Measurements from ENCODE around the gene TNMD.
"Not testable (repeated sequence)": the region's sequence is repeated elsewhere in the genome, so short reads cannot be mapped to it uniquely, and the experiment has no call there.

Gene TNMD

DNA sequence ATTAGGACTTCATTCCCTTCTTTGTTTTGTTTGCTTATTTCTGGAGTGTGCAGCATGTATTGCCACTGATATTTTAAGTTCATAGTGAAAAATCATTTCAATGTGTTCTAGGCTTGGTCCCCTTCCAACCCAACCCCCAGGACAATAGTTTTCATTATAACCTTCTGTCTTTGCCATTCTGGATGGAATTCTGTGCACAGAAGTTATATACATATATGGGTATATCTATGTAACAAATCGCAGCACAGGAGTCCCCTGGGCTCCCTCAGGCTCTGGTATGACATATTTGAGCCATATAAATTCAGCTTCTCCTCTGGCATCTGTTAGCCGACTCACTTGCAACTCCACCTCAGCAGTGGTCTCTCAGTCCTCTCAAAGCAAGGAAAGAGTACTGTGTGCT, at the start of gene TNMD:
TNMD (plus strand) TSS at position 326 of the 400 bp plus-strand sequence. CDS start 83 bp downstream, outside the sequence.
- DNase-seq (ENCODE audit: low read depth in 2 of 2), result no peak

DNA sequence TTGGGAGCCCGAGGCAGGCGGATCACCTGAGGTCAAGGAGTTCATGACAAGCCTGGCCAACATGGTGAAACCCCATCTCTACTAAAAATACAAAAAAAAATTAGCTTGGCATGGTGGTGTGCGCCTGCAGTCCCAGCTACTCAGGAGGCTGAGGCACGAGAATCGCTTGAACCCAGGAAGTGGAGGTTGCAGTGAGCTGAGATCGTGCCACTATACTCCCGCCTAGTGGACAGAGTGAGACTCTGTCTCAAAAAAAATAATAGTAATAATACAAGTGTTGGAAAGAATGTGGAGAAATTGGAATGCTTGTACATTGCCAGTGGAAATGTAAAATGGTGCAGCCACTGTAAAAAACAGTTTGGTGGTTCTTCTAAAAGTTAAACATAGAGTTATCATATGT, 19.2 kb upstream of the TNMD start:
- not testable (repeated sequence) for DNase-seq (ENCODE audit: low read depth in 2 of 2)

DNA sequence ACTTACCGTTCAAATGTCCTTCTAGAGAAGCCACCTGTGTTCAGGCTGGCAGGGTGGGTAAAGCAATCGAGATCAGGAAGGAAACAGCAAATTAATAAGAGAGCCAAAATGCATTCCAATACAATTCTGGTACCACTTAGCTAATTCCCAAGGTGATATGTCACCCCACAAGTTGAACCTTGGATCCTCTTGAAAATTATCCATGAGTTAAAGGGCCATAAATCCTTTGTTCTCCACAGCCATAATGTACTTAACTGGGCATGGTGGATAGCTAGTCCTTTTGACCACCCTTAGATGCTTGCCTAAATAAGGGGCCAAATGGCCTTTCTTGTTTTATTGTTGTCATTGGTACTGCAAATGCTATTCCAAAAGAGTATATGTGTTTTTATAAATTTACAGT, 2.0 kb downstream of the TNMD start:
- no peak for DNase-seq (ENCODE audit: low read depth in 2 of 2)

DNA sequence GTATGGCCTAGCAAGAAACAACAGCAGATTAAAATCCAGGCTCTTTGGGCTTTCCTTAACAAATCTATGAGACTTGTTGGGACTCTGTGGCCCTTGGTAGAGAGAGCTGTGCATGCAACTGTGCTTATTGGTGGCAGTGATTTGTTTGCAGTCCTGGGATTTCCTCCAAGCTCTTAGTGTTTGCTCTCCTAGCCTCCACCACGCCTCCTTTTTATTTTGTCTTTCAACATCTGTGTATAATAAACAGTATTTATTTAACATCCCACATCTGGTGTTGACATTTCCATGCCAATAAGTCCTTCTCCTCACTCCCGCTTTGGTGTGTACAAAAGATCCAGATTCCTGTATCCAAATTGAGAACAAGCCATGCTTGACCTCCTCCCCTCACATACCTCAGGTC, 3.1 kb downstream of the TNMD start:
- no peak for DNase-seq (ENCODE audit: low read depth in 2 of 2)

DNA sequence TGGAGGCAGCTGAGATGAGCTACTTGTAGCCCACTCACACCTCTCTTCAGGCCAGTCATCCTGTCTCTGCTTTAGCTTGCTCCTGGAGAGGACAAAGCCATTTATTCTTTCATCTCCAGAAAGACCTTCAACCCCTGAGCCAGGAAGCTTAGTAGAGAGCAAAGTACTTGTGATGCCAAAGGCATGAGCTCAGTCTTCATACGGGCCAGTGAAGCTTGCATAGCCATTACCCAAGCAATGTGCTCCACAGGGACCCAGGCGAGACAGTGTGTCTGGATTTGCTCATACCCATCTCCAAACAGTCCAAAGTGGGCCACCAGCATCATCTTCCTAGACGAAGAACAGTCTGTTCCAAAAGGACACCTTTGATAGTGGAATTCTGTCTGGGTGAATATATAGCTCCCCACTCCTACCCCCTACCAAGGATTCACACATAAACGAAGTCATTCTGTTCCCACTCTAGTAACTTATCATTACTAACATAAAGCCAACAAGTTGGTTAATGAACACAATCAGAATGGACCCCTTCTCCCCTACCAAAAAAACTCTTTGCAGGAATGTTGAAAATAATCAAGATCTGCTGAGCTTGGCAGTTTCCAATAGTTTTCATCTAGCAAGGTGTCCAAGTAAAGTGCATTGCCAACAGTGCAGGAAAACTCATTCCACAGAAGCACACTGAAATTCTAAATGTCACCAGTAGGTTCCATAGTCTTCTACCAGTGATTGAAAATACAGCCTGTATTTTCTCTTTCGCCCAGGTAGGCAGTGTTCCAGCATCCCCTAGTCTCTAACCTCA, 6.7 kb downstream of the TNMD start:
- no peak for DNase-seq (ENCODE audit: low read depth in 2 of 2)

DNA sequence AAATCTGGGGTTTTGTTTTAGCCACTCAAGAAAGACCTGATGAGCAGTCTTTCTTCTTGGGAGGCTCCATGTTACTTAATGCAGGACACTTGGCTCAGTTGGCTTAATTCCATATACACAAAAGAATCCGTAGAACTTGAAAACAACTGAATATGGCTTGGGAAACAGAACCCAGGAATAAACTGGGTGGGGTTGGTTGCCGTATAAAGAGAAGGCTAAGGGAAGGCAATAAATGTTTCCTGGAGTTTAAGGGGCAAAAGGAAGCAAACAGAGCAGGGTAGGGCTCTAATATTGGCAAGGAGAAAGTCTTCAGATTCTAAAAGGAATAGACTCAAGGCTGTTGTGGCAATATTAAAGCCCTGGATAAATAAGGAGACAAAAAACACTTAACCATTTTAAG, 8.4 kb downstream of the TNMD start:
- no peak for DNase-seq (ENCODE audit: low read depth in 2 of 2)

DNA sequence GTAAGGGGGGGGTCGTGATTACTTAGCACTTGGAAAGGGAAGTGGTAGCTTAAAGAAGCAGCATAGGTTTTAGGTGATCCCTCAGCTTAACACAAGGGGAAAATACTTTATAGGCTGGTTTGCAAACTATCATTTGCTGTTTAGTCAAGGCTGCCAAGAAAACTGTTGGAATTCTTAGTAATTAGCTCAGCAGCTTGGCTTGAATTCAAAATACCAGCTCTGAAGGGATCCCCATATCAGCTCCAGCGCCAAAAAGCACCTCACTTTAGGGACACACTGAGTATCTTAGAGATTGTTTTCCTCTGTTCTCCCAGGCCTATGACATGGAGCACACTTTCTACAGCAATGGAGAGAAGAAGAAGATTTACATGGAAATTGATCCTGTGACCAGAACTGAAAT, 8.8 kb downstream of the TNMD start:
- no peak for DNase-seq (ENCODE audit: low read depth in 2 of 2)

DNA sequence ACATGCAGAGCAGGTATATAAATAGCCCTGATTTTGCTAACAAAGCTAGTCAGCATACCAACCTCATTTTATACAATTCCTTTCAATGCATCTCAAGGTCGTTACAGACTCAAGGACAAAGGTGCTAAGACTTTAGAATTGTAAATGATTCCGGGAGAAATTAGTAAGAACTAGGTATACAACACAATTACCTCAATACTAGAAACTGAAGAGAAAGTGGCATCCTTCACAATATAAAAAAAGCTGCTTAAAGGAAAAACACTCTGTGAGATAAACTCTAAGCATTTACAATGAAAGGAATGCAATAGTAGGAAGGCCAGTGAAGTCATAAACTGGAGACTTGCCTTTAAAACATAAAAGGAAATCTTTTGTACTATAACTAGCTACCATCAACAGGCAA, 11.9 kb downstream of the TNMD start:
- no peak for DNase-seq (ENCODE audit: low read depth in 2 of 2)

DNA sequence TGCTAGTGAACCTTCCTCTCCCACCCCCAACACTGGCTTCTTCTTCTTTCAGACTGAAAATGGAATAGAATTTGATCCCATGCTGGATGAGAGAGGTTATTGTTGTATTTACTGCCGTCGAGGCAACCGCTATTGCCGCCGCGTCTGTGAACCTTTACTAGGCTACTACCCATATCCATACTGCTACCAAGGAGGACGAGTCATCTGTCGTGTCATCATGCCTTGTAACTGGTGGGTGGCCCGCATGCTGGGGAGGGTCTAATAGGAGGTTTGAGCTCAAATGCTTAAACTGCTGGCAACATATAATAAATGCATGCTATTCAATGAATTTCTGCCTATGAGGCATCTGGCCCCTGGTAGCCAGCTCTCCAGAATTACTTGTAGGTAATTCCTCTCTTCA, 14.7 kb downstream of the TNMD start:
- DNase-seq (ENCODE audit: low read depth in 2 of 2), result no peak

DNA sequence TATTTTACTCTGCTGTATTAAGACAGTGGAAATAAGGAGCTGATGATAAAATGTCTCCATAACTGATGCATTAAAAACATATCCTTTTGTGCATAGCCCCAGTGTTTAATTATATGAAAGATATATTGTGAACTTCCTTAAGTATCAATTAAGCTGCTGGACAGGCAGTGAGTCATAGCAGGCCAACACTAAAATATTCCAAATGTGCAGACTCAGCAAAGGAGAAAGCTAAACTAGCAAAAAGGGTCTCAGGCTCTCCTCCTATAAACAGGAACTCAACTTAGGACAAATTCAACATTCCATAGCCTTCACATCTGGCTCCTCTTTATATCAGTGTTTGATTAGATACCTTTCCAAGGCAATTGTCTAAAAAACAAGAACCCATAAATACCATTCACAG, 15.6 kb downstream of the TNMD start:
- no peak for DNase-seq (ENCODE audit: low read depth in 2 of 2)

DNA sequence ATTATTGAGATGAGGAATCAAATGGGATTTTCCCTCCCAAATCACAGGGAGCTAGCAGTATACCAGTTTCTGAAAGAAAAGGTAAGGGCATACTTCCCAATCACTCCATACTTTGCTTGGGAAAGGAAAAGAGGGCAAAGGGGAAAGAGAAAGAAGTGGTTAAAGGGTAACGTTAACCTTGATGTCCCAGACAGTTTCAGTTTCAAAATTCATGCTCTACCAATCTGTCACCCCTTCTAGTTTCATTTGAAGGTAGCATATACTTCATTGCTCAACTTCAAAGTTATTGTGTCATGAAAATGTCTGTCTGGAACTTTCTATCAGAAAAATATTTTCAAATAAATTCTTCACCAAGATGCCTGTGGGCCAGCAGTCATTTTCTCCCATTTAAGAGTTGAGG, 16.0 kb downstream of the TNMD start:
- no peak for DNase-seq (ENCODE audit: low read depth in 2 of 2)

DNA sequence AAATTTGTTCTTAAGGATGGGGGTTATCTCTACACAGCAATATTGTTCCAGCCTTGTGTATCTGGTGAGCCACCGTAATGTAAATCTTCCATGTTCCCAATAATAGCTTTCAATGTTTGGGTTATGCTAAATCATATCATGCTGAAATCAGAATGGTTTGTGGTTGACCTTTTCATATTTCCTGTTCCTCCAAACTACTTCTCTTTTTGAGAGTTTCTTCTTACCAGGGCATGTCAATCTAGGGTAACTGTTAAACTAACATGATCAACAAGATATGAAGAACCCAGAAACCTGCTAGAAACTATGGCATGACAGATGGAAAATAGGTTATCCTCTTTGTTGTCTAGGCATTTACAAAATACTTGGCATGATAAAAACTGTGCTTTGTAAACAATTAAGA, 22.0 kb downstream of the TNMD start:
- DNase-seq (ENCODE audit: low read depth in 2 of 2), result no peak

DNA sequence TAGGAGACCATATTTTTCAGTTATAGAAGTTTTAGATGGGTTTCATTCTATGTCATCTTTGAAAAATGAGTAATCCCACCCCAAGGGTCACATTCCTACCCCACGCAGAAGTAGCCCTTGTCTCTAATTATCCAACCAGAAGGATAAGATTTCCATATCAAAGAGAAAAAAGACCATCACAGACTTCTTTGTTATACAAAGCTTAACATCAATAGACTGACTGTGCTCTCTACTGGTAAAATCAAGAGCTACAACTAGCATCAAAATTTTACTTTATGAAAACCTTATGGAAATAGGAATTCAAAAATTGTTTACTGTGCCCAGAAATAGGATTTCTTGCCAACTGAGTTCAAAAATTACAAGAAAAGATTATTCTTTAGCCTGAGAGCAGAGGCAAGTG, 24.9 kb downstream of the TNMD start:
- no peak for DNase-seq (ENCODE audit: low read depth in 2 of 2)

DNA sequence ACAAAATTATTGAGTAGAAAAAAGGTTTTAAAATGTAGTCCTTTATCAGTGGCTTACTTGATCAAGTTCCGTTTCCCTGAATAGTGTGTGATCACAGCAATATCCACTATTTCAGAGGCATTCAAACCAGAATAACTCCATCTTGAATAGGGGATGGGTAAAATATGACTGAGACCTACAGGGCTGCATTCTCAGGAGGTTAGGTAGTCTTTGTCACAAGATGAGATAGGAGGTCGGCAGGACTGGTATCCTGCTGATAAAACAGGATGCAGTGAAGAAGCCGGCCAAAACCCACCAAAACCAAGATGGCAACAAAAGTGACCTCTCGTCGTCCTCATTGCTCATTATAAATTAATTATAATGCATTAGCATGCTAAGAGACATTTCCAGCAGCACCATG, 27.2 kb downstream of the TNMD start:
- no peak for DNase-seq (ENCODE audit: low read depth in 2 of 2)

DNA sequence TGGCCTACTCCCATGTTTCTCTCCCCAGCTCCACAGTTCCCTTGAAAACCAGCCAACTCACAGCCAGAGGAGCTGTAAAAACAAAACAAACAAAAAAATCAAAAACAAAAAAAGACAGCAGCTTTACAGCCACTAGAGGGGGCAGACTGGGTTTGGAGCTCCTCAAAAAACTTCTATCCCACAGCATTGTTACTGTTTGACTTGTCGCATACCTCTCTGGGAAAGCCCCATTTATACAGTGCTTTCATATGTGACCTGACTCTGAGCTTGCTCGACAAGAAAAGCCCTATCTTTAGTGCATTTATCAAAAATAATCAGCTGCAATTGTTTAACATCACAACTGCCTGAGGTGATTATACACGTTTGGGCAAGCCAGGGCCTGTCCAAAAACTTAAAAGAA, 30.3 kb downstream of the TNMD start:
- no peak for DNase-seq (ENCODE audit: low read depth in 2 of 2)

DNA sequence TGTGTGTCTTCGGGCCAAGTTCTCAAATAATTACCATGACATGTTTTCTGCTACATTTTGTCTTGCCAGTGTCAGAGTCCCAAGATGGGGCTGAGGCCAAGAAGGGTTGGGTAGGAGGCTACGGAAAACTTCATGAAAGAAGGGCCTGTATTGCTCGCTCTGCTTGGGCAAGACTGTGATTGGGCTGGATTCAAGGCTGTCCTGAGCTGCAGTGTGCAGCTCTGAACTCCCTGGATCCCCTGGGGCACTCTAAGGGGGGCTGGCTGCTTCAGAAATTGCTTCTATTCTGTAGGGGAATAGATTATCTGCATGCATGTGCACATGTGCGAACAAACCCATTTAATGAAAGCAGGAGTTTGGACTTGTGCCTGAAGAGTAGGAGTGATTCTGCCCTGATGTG, 38.3 kb downstream of the TNMD start:
- DNase-seq (ENCODE audit: low read depth in 2 of 2), result no peak

DNA sequence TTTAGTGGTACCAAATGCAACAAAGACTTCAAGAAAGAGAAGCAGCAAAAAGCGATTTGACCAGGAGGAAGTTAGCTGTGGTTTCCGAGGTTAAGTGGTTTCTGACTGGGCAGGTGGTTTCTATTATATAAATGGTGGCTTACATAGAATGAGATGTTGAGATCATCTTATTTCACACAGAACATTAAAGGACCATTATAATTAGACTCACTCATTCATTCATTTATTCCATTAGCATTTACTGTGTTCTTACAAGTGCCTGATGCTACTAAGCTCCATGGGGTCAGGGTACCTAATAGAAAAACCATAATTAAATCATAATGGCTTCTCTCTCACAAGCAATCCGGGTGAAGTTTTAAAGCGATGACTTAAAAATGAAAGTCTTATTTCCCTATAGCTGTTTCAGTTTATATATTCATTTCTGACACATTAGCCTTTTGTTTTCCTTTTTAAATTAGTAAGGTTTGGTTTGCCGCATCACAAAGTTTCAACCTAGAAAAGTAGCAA, 41.3 kb downstream of the TNMD start:
- no peak for DNase-seq (ENCODE audit: low read depth in 2 of 2)

DNA sequence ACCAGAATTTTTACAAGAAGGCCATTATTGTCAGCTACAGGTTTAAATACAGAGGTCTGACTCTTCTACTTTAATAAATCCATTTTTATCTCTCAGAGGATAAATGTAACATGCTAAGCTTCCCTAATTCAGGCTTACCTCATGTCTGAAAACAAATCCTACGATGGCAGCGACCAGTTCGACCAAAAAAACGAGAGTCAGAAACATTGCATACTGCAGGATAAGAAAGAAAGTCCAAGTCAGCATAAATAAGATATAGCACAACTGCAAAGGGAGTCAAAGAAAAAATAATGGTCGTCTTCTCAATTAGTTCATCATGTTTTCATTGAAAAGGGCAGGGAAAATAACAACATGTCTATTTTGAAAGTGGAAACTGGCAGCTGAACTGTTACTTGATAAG, 50.3 kb downstream of the TNMD start:
- no peak for DNase-seq (ENCODE audit: low read depth in 2 of 2)

DNA sequence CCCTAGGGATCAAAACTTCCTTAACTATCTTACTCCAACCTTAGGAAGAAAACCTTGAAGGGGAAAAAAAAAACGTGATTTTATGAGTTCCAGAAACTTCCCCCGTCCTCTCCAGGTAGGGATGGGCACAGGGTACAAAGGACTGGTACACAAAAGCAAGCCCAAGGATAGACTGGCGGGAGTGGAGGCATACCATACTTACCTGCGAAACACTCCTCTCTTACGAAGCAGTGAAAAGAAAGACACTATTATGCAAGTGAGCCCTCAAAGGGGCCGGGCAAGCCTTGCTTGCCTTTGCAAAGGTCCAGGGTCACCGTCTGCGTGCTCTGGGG, 51.2 kb downstream of the TNMD start:
- DNase-seq (ENCODE audit: low read depth in 2 of 2), result no peak

DNA sequence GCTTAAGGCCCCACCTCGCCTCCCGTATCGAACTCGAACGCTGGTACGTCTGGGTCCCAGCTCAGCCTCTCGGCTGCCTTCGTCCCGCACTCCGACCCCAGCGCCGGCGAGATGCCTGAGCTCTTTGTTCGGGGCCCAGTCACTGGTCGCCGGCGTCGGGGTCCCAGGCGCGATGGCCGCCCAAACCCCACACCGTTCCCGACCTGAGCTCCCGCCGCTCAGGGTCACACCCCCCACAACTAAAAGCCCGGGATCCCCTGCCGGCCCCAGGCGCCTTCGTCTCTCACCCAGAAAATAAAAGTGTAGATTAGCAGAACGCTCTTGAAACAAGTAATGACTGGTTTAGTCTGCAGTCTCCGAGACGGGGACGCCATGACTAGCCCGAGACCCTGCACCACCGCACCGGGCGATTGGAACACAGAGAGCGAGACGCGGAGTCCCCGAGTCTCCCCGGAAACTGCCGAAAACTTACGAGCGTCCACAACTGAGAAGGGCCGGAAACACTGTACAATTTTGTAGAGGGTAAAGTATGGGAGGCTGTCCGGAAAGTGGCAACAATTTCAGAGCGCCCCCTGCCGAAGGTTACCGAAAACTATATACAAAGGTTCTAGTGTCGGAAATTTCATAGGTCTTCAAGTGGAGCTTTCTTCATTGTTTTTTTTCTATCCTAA, 51.7 kb downstream of the TNMD start, which contains the start of gene TSPAN6:
TSPAN6 (minus strand) TSS at position 486 of the 671 bp plus-strand sequence; CDS start at position 374, 112 bp downstream.
- DNase-seq (ENCODE audit: low read depth in 2 of 2), result peak; percentile 45 to 67

DNA sequence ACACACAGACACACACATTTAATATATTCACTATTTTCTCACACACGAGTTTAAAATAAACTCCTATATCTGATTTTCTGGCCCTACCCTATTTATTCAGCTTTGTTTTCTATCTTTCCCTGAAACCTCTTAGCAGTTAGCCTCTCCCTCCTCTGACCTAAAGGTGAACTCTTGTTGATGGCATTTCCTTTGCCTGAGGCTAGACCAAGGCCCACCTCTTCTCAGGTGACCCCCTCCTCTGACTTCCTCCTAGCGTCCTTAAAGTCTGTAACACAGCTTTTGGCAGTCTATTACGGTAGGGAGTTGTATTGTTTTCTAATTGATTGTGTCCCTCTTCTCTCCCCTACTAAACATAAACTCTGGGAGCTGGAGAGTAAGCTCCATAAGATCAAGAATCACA, 57.6 kb downstream of the TNMD start:
- no peak for DNase-seq (ENCODE audit: low read depth in 2 of 2)

DNA sequence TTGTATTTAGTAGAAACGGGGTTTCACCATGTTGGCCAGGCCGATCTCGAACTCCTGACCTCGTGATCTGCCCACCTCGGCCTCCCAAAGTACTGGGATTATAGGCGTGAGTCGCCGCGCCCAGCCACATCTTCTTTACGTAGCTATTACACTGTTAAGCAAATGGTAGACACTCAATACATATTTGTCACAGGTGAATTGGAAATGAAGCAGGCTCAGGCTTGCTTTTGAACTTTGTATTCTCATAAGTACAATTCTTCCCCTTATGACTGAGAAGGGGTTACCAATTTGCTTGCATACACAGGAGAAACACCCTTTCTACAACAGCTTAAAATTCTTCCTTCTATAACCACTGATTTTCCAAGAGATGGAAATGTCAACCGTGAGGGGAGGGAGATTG, 58.5 kb downstream of the TNMD start:
- DNase-seq (ENCODE audit: low read depth in 2 of 2), result no peak

All from stimulated activated CD4-positive, alpha-beta T cell treated with anti-CD3 and anti-CD28 coated beads, Interleukin-15, amount 100 ng/mL, for 48 hours (primary cell).